ENCODE measurements around the gene IQGAP1. TPM values are rescaled to one million over a fixed set of nuclear protein-coding genes. Genes with fewer than 3 reads are reported as not detected.

IQGAP1 gene
- polyA plus RNA-seq, 2 of the 4 experiments (the other 2 are of a cell fraction), result 100 to 168 TPM

GRCh38 chr15:90550919-90551318 lies 162.9 kb downstream of the IQGAP1 start:
- TF ChIP-seq PHF8 (IDR thresholded peaks at IDR 0.05; ENCODE audit: borderline replicate concordance, low read depth) (no peak), MAZ (IDR thresholded peaks at IDR 0.05; ENCODE audit: borderline replicate concordance, low read depth, low read length) (no peak), FOXS1 (CRISPR knock-in tag; IDR thresholded peaks at IDR 0.05) (no peak), E2F6 (IDR thresholded peaks at IDR 0.05; ENCODE audit: borderline replicate concordance, low read depth) (no peak)
- FAIRE-seq, result no peak
- Histone ChIP-seq H3K27ac (no peak overlapping the region), H3K4me3 (no peak overlapping the region), H3K9me3 (no peaks in the 10 kb centered on the region), H3K4me1 (peaks cover 9% of the 10 kb centered on the region; the same call in 2 of the 3 replicates), H3K4me2 (no peak overlapping the region)
- 82% methylated on average over 6 of the region's 6 CpGs for WGBS (ENCODE audit: missing lambda C conversion rate)
- ATAC-seq, result no peak
- no peak for DNase-seq (ENCODE audit: low read depth in 1 of 2, low spot score in 1 of 2)
- CTCF ChIA-PET, result interaction anchor here (1.0 to 1.2 kb wide), 2 partner anchors 12 to 231 kb away, joined by 3 read pairs; no protein-coding TSS in a partner anchor
- POLR2A ChIA-PET, result no interaction called here

Small RNA genes lying within 50 kb of the gene (small RNA-seq; reads per million reads assigned to genes)
- 0 reads per million in 6 experiments for gene NDUFA3P4

Other genes with a start within 250 kb of the IQGAP1 start
- 45.3 and 61.0 TPM in 2 replicates for gene SEMA4B, start 186.9 kb upstream of the IQGAP1 start, polyA plus RNA-seq (2011; rRNA removed)
- gene SEMA4B, start 186.9 kb upstream of the IQGAP1 start, polyA plus RNA-seq (2017; fragmentation: RNase III; extraction: RNeasy Plus Mini Kit Qiagen cat#74134 plus additional on column Dnase treatment), result 39.2 to 55.6 TPM (median 47.1 TPM) in 3 replicates
- 84.1 and 130 TPM in 2 replicates for gene CIB1, start 154.3 kb upstream of the IQGAP1 start, polyA plus RNA-seq (2011; rRNA removed)
- 119 to 124 TPM (median 120 TPM) in 3 replicates for gene CIB1, start 154.3 kb upstream of the IQGAP1 start, polyA plus RNA-seq (2017; fragmentation: RNase III; extraction: RNeasy Plus Mini Kit Qiagen cat#74134 plus additional on column Dnase treatment)
- gene GDPGP1, start 154.0 kb upstream of the IQGAP1 start, polyA plus RNA-seq (2011; rRNA removed), result 5.4 and 5.7 TPM in 2 replicates
- gene GDPGP1, start 154.0 kb upstream of the IQGAP1 start, polyA plus RNA-seq (2017; fragmentation: RNase III; extraction: RNeasy Plus Mini Kit Qiagen cat#74134 plus additional on column Dnase treatment), result 3.8 to 5.1 TPM (median 4.4 TPM) in 3 replicates
- gene TTLL13, start 138.7 kb upstream of the IQGAP1 start, polyA plus RNA-seq (2011; rRNA removed), result 0.56 and 0.61 TPM in 2 replicates
- 0.17 to 0.29 TPM (median 0.24 TPM) in 3 replicates for gene TTLL13, start 138.7 kb upstream of the IQGAP1 start, polyA plus RNA-seq (2017; fragmentation: RNase III; extraction: RNeasy Plus Mini Kit Qiagen cat#74134 plus additional on column Dnase treatment)
- gene NGRN, start 122.6 kb upstream of the IQGAP1 start, polyA plus RNA-seq (2011; rRNA removed), result 156 and 159 TPM in 2 replicates
- gene NGRN, start 122.6 kb upstream of the IQGAP1 start, polyA plus RNA-seq (2017; fragmentation: RNase III; extraction: RNeasy Plus Mini Kit Qiagen cat#74134 plus additional on column Dnase treatment), result 83.2 to 83.9 TPM (median 83.3 TPM) in 3 replicates
- 1.2 and 1.4 TPM in 2 replicates for gene ZNF774, start 36.0 kb upstream of the IQGAP1 start, polyA plus RNA-seq (2011; rRNA removed)
- 0.94 to 1.3 TPM (median 1.2 TPM) in 3 replicates for gene ZNF774, start 36.0 kb upstream of the IQGAP1 start, polyA plus RNA-seq (2017; fragmentation: RNase III; extraction: RNeasy Plus Mini Kit Qiagen cat#74134 plus additional on column Dnase treatment)
- gene CRTC3, start 141.7 kb downstream of the IQGAP1 start, polyA plus RNA-seq (2011; rRNA removed), result 28.6 and 30.5 TPM in 2 replicates
- 17.5 to 20.1 TPM (median 18.2 TPM) in 3 replicates for gene CRTC3, start 141.7 kb downstream of the IQGAP1 start, polyA plus RNA-seq (2017; fragmentation: RNase III; extraction: RNeasy Plus Mini Kit Qiagen cat#74134 plus additional on column Dnase treatment)

All from A549 (cell line).